ENCODE measurements around the gene RMDN3. TPM values are rescaled to one million over a fixed set of nuclear protein-coding genes. Genes with fewer than 3 reads are reported as not detected.

The RMDN3 gene
- total RNA-seq, 4 donors from 2014 or later = 26.7 to 41.1 (median 39.1) TPM

DNA sequence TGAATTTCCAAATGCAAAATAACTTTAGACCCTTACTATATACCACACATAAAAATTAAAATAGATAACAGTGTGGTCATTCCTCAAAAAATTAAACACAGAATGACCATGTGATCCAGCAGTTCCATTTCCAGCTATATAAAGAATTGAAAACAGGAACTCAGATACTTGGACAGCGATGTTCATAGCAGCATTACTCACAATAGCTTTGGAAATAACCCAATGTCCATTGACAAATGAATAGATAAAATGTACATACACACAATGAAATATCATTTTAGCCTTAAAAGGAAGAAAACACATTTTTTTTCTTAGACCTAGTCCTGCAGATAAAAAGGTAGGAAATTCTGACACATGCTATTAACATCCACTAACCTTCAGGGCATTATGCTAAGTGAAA is 33.4 kb downstream of the RMDN3 start:
- 82 to 83% methylated on average over 1 of the region's 1 CpG for WGBS, 2 donors
- TF ChIP-seq EP300 (IDR thresholded peaks at IDR 0.05) (no peak), POLR2A (IDR thresholded peaks at IDR 0.05) (no peak)
- TF ChIP-seq, protein P1, sequence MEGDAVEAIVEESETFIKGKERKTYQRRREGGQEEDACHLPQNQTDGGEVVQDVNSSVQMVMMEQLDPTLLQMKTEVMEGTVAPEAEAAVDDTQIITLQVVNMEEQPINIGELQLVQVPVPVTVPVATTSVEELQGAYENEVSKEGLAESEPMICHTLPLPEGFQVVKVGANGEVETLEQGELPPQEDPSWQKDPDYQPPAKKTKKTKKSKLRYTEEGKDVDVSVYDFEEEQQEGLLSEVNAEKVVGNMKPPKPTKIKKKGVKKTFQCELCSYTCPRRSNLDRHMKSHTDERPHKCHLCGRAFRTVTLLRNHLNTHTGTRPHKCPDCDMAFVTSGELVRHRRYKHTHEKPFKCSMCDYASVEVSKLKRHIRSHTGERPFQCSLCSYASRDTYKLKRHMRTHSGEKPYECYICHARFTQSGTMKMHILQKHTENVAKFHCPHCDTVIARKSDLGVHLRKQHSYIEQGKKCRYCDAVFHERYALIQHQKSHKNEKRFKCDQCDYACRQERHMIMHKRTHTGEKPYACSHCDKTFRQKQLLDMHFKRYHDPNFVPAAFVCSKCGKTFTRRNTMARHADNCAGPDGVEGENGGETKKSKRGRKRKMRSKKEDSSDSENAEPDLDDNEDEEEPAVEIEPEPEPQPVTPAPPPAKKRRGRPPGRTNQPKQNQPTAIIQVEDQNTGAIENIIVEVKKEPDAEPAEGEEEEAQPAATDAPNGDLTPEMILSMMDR (IDR thresholded peaks at IDR 0.05) = no peak
- Histone ChIP-seq H3K9me3 (no peaks in the 10 kb centered on the region), H3K27ac (no peak overlapping the region), H3K4me1 (no peaks in the 10 kb centered on the region), H3K36me3 (no peaks in the 10 kb centered on the region), H3K27me3 (no peaks in the 10 kb centered on the region), H3K4me3 (no peak overlapping the region)
- DNase-seq (ENCODE audit: low spot score in 2 of 2) = no peak

DNA sequence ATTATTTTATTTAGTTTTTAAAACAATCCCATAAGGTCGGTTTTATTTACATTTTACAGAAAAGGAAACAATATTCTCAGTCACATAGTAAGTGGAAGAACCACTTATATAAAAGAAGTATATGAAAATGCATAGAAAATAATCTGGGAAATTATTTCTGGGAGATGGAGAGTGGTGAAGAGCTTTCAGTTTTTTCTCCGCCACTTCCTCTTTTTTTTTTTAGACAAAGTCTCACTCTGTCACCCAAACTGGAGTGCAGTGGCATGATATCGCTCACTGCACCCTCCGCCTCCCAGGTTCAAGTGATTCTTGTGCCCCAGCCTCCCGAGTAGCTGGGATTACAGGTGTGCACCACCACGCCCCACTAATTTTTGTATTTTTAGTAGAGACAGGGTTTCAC is 38.9 kb downstream of the RMDN3 start:
- no peak for DNase-seq (ENCODE audit: low spot score in 2 of 2)
- Histone ChIP-seq H3K4me3 (no peak overlapping the region), H3K27me3 (no peaks in the 10 kb centered on the region), H3K9me3 (no peaks in the 10 kb centered on the region), H3K4me1 (no peaks in the 10 kb centered on the region), H3K36me3 (no peaks in the 10 kb centered on the region), H3K27ac (no peak overlapping the region)
- WGBS, 2 donors = 92 to 93% methylated on average over 6 of the region's 6 CpGs
- TF ChIP-seq POLR2A (IDR thresholded peaks at IDR 0.05) (no peak), EP300 (IDR thresholded peaks at IDR 0.05) (no peak)
- TF ChIP-seq, protein P1 (IDR thresholded peaks at IDR 0.05) = no peak

DNA sequence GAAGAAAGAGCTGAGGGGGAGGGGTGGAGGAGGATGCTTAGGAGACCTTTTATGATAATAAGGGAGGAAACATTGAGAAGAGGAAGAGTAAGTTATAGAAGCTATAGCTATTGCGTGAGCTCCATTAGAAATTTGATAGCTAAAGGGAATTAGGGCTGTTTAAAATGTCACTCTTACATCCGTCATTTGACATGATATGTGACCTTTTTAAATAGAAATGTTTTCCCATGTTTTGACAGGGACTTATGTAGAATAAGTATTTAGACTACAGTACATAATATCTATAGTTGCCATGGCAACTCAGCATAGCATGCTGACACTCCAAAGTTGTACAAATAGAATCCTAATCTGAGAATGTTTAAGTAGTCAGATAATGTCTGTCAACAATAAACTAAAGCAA is 40.9 kb downstream of the RMDN3 start:
- 49 to 95% methylated on average over 2 of the region's 2 CpGs for WGBS, 2 donors
- TF ChIP-seq POLR2A (IDR thresholded peaks at IDR 0.05) (no peak), EP300 (IDR thresholded peaks at IDR 0.05) (no peak)
- TF ChIP-seq, protein P1 (IDR thresholded peaks at IDR 0.05) = no peak
- H3K27ac ChIP-seq = no peak overlapping the region
- no peak overlapping the region for H3K4me3 ChIP-seq
- H3K9me3 ChIP-seq = no peaks in the 10 kb centered on the region
- no peaks in the 10 kb centered on the region for H3K36me3 ChIP-seq
- no peak for DNase-seq (ENCODE audit: low spot score in 2 of 2)
- no peaks in the 10 kb centered on the region for H3K27me3 ChIP-seq
- H3K4me1 ChIP-seq = no peaks in the 10 kb centered on the region

DNA sequence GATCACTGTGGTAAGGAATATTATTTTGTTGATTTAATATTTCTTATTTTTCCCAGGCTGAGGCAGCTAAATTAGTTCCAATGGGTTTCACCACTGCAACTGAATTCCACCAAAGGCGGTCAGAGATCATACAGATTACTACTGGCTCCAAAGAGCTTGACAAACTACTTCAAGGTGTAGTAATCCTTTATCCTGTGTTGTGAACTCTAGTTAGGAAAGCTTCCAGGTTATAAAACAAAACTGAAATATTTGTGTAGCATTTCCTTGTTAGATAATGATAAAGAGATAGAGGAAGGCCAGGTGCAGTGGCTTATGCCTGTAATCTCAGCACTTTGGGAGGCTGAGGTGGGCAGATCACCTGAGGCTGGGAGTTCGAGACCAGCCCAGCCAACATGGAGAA is 48.9 kb downstream of the RMDN3 start:
- DNase-seq (ENCODE audit: low spot score in 2 of 2) = no peak
- 96 to 98% methylated on average over 2 of the region's 2 CpGs for WGBS, 2 donors
- no peak for TF ChIP-seq EP300 (IDR thresholded peaks at IDR 0.05)
- H3K36me3 ChIP-seq = no peaks in the 10 kb centered on the region
- H3K27ac ChIP-seq = no peak overlapping the region
- no peaks in the 10 kb centered on the region for H3K4me1 ChIP-seq
- no peaks in the 10 kb centered on the region for H3K27me3 ChIP-seq
- H3K9me3 ChIP-seq = no peaks in the 10 kb centered on the region
- H3K4me3 ChIP-seq = no peak overlapping the region

DNA sequence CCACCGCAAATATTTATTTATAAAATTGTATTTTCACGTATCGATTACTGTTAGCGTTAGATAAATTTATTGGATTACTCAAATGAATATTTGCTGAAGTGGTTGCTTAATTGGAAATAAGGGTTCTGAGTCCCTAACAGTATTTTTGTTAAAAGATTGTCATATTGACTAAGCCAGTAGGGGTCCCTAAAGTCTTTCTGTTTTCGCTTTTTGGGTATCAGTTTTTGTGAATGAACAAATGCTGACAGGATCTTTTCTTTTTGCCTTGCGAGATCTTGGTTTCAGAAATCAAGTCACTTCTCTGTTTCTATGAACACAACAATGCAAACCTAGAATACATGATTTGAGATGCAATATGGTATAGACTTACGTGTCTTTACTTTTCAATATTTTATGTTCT is 53.0 kb downstream of the RMDN3 start:
- TF ChIP-seq EP300 (IDR thresholded peaks at IDR 0.05) (no peak), POLR2A (IDR thresholded peaks at IDR 0.05) (no peak)
- TF ChIP-seq, protein P1 (IDR thresholded peaks at IDR 0.05) = no peak
- Histone ChIP-seq H3K27me3 (no peaks in the 10 kb centered on the region), H3K4me3 (no peak overlapping the region), H3K36me3 (no peaks in the 10 kb centered on the region), H3K27ac (no peak overlapping the region), H3K4me1 (no peaks in the 10 kb centered on the region), H3K9me3 (no peaks in the 10 kb centered on the region)
- DNase-seq (ENCODE audit: low spot score in 2 of 2) = no peak
- WGBS, 2 donors = 91 to 94% methylated on average over 7 of the region's 7 CpGs

DNA sequence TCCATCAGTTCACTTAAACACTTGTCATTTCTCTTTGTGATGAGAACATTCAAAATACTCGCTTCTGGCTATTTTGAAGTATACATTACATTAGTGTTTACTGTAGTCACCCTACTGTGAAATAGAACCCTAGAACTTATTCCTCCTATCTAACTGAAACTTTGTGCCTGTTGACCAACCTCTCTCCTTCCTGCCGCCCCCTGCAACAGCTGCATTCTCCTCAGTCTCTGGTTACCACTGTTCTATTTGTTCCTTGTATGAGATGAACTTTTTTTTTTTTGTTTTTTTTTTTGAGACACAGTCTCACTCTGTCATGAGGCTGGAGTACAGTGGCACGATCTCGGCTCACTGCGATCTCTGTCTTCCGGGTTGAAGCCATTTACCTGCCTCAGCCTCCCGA is 57.1 kb downstream of the RMDN3 start:
- WGBS, 2 donors = 90 to 94% methylated on average over 7 of the region's 7 CpGs
- H3K9me3 ChIP-seq = no peaks in the 10 kb centered on the region

More for the DNA sequence above, 57.1 kb downstream of the RMDN3 start:
- Histone ChIP-seq H3K27me3 (no peaks in the 10 kb centered on the region), H3K4me1 (peaks cover 0 to 21% (median 14%) of the 10 kb centered on the region in 4 donors), H3K36me3 (no peaks in the 10 kb centered on the region), H3K4me3 (no peak overlapping the region), H3K27ac (no peak overlapping the region)
- DNase-seq (ENCODE audit: low spot score in 2 of 2) = no peak
- TF ChIP-seq POLR2A (IDR thresholded peaks at IDR 0.05) (no peak), EP300 (IDR thresholded peaks at IDR 0.05) (no peak)
- TF ChIP-seq, protein P1 (IDR thresholded peaks at IDR 0.05) = no peak
